ENCODE results near the gene BRIP1.

BRIP1 gene

DNA sequence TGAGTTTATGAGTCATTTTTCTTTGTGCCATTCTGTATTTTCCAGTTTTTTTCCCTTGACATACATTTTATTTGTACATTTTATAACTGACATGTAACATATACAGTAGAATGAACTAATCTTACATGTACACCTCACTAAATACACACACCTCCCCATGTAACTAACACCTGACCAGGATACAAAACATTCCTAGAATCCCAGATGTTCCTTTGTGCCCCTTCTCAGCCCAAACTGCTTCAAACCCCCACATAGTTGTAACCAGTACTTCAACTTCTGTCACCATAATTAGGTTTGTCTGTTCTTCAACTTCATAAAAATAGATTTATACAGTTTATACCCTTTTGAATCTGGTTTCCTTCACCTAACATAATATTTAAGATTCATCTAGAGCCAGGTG is 73.5 kb downstream of the BRIP1 start:
- peak overlapping the region; percentile 40 for H3K27ac Mint-ChIP-seq
- no peak overlapping the region for H3K4me3 Mint-ChIP-seq
- TF ChIP-seq, protein P1, sequence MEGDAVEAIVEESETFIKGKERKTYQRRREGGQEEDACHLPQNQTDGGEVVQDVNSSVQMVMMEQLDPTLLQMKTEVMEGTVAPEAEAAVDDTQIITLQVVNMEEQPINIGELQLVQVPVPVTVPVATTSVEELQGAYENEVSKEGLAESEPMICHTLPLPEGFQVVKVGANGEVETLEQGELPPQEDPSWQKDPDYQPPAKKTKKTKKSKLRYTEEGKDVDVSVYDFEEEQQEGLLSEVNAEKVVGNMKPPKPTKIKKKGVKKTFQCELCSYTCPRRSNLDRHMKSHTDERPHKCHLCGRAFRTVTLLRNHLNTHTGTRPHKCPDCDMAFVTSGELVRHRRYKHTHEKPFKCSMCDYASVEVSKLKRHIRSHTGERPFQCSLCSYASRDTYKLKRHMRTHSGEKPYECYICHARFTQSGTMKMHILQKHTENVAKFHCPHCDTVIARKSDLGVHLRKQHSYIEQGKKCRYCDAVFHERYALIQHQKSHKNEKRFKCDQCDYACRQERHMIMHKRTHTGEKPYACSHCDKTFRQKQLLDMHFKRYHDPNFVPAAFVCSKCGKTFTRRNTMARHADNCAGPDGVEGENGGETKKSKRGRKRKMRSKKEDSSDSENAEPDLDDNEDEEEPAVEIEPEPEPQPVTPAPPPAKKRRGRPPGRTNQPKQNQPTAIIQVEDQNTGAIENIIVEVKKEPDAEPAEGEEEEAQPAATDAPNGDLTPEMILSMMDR (IDR thresholded peaks at IDR 0.05): no peak
- no peak for DNase-seq
- H3K9me3 Mint-ChIP-seq: no peaks in the 10 kb centered on the region
- H3K27me3 Mint-ChIP-seq (ENCODE audit: low read depth, poor library complexity): peaks cover 2% of the 10 kb centered on the region
- H3K4me1 Mint-ChIP-seq: no peaks in the 10 kb centered on the region
- peaks cover 36% of the 10 kb centered on the region for H3K36me3 Mint-ChIP-seq (ENCODE audit: low read depth)

DNA sequence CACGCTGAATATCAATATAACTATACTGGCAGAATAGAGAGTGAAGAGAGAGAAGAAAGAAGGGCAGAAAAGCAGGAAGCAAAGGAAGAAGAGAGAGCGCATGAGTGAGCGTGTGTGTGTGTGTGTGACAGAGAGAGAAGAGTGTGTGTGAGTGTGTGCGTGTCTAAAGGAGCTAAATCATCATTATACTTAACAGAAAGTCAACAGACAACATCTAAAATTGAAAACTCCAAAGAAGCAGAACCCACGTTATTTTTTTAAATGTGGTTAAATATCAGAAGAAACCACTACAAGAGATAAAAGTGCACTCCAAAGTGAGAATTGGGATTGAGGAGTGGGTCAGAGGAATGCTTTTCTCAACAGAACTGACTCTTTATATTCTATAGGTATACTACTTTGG is 77.2 kb downstream of the BRIP1 start:
- no peak for DNase-seq
- H3K9me3 Mint-ChIP-seq: no peaks in the 10 kb centered on the region
- H3K4me3 Mint-ChIP-seq: no peak overlapping the region
- no peaks in the 10 kb centered on the region for H3K4me1 Mint-ChIP-seq
- TF ChIP-seq, protein P1 (IDR thresholded peaks at IDR 0.05): no peak
- peak overlapping the region; percentile 4 for H3K27ac Mint-ChIP-seq
- H3K27me3 Mint-ChIP-seq (ENCODE audit: low read depth, poor library complexity): peaks cover 2% of the 10 kb centered on the region
- peaks cover 43% of the 10 kb centered on the region for H3K36me3 Mint-ChIP-seq (ENCODE audit: low read depth)

DNA sequence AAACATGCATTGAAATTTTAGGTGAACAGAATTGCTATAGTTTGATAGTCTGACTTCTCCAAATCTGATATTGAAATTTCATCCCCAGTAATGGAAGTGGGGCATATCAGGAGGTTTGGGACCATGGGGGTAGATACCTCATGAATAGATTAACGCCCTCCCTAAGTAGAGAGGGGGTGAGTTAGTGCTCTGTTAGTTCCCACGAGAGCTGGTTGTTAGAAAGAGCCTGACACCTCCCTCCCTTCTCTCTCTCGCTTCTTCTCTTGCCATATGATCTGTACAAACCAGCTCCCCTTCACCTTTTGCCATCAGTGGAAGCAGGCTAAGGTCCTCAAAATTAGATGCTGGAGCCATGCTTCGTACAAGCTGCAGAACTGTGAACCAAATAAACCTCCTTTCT is 78.8 kb downstream of the BRIP1 start:
- no peaks in the 10 kb centered on the region for H3K9me3 Mint-ChIP-seq
- peaks cover 31% of the 10 kb centered on the region for H3K36me3 Mint-ChIP-seq (ENCODE audit: low read depth)
- H3K27me3 Mint-ChIP-seq (ENCODE audit: low read depth, poor library complexity): peaks cover 2% of the 10 kb centered on the region
- no peak for DNase-seq
- no peak overlapping the region for H3K27ac Mint-ChIP-seq
- TF ChIP-seq, protein P1 (IDR thresholded peaks at IDR 0.05): no peak
- no peak overlapping the region for H3K4me3 Mint-ChIP-seq
- H3K4me1 Mint-ChIP-seq: no peaks in the 10 kb centered on the region

DNA sequence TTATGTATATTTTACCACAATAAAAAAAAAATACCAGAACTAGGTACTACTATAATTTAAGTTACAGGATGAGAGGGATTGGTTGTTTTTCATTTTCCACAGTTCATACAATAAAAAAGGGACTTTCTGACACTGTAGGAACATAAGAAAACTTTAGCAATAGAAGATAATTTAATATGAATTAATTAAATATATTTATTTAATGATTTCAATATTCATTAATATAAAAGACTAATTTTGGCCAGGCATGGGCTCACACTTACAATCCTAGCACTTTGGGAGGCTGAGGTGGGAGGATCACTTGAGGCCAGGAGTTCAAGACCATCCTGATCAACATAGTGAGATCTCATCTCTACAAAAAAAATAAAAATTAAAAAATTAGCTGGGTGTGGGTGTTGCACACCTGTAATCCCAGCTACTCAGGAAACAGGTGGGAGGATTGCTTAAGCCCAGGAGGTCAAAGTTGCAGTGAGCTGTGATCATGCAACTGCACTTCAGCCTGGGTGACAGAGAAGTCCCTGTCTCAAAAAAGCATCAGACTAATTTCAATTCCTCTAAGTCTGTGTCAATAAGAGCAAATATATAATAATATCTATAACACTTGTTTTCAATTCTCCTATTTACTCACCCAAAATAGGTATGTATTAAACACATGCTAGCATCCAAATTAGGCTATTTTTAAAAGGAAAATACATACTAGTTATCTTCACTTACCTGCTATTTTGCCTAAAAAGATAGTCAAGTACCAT is 79.6 kb downstream of the BRIP1 start:
- Mint-ChIP-seq H3K27me3 (ENCODE audit: low read depth, poor library complexity) (peaks cover 2% of the 10 kb centered on the region), H3K36me3 (ENCODE audit: low read depth) (peaks cover 31% of the 10 kb centered on the region), H3K9me3 (no peaks in the 10 kb centered on the region), H3K4me3 (no peak overlapping the region), H3K4me1 (no peaks in the 10 kb centered on the region), H3K27ac (no peak overlapping the region)
- TF ChIP-seq, protein P1 (IDR thresholded peaks at IDR 0.05): no peak
- DNase-seq: no peak

DNA sequence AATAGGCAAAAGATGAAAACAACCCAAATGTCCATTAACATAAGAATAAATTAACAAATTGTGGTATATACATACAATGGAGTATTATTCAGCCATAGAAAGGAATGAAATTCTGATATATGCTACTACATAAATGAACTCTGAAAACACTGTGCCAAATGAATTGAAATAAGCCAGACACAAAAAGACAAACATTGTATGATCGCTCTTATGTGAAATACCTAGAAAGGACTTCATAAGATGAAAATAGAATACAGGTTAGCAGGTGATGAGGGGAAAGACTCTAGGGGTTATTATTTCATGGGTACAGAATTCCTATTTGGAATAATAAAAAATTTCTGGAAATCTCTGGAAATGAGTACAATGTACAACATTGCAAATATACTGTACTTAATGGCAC is 80.2 kb downstream of the BRIP1 start:
- no peak overlapping the region for H3K27ac Mint-ChIP-seq
- H3K36me3 Mint-ChIP-seq (ENCODE audit: low read depth): peaks cover 27% of the 10 kb centered on the region
- no peaks in the 10 kb centered on the region for H3K9me3 Mint-ChIP-seq
- H3K27me3 Mint-ChIP-seq (ENCODE audit: low read depth, poor library complexity): peaks cover 2% of the 10 kb centered on the region
- DNase-seq: no peak
- no peak overlapping the region for H3K4me3 Mint-ChIP-seq
- TF ChIP-seq, protein P1 (IDR thresholded peaks at IDR 0.05): no peak
- H3K4me1 Mint-ChIP-seq: no peaks in the 10 kb centered on the region

DNA sequence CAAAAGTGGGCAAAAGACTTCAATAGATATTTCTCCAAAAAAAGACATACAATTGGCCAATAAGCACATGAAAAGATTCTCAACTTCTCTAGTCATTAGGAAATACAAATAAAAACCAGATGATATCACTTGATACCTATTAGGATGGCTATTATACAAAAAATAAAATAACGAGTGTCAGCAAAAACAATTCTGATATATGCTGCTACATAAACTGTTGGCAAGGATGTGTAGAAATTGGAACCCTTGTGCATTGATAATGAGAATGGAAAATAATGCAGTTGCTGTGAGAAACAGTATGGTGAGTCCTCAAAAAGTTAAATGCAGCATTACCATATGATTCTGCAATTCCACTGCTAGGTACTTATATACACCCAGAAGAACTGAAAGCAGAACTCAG is 80.6 kb downstream of the BRIP1 start:
- no peak for DNase-seq
- Mint-ChIP-seq H3K27ac (no peak overlapping the region), H3K36me3 (ENCODE audit: low read depth) (peaks cover 23% of the 10 kb centered on the region)

More for the DNA sequence above, 80.6 kb downstream of the BRIP1 start:
- TF ChIP-seq, protein P1 (IDR thresholded peaks at IDR 0.05): no peak
- Mint-ChIP-seq H3K27me3 (ENCODE audit: low read depth, poor library complexity) (peaks cover 1% of the 10 kb centered on the region), H3K9me3 (no peaks in the 10 kb centered on the region), H3K4me1 (no peaks in the 10 kb centered on the region), H3K4me3 (no peak overlapping the region)

All from nephron progenitor cell (in vitro differentiated cells).